Fibroblast of skin of right biceps (primary cell): ENCODE data around the gene SEMA4G.

Experiments
- DNase-seq: peaks from one replicate; pipeline ENCODE4 v3.0.0-alpha.2; 2013

SEMA4G gene

DNA sequence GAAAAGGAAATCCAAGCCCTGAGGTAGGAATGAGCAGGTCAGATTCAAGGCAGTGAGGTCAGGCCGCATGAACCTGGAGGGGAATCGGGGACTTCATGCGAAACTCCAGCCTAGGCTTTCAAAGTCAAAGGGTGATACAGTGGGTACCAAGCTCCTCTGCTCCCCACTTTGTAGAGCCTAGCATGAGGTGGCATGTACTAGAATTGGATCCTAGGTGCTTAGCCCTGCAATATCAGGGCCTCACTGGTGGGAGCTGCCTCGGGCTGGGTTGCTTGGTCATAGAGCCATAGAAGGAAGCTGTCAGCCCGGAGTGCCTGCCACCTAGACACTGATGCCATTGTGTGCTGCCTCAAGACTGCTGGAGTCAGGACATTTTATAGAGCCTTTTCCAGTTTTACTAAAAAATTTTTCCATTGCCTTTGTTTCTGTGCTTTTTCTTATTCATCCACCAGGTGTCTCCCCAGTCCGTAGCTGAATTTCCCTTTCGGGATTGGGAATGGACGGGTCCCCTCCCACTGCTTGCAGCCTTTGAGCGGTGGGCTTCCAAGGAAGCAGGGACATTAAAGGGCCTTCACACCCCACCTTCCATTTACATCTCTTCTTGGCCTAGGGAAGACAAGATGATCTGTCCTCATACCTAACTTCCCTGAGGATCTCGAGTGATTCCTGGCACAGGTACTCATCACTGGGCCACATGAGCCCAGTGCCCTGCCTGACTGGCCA is 24.8 kb downstream of the SEMA4G start:
- peak; percentile 58 for DNase-seq

DNA sequence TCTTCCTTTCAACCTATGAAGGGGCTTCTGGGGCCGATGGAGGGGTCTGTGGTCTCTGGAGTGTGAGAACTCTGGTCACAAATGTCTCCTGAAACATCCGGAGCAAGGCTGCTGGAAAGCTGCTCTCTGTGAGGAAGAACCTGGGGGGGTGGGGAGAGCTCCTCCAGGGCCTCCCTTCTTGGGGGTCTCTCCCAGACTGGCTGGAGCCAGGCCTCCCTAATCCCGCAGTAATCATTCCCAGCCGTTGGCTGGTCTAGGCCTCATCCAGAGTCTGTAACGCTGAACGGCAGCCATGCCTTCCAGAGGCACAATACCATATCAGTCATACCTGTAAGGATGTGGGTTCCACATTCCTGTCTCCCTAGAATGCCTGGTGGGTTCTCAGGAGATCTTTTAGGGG is 25.9 kb downstream of the SEMA4G start:
- peak; percentile 67 for DNase-seq

DNA sequence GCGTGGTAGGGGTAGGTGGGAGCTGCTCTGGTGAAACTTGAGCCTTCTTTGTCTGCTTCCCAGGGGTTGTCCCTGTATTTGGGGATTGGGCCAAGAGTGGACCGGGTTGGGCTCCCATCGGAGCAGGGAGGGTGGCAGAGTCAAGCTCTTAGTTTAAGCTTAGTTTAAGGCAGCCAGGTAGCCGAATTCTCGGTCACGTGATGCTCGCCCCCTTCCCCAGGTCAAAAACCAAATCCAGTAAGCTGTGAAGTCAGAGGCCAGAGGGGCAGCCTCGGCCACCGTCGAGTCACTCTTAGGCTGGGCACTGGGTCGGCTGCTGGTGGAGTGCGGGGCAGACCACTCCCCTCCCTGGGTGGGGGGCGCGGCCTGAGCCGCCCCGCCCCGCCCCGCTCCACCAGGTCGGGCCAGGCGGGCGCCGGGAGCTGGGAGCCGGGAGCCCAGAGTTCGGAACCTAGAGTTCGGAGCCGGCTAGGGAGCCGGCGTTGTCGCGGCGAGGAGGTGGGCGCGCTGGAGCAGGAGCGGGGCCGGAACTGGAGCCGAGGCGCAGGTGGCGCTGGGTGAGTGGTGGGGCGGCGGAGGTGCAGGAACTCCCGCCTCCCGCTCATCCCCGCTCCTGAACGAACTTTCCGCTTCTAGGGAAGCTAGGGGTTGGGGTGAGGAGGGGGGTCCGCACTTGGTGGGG is 27.5 kb downstream of the SEMA4G start:
- peak; percentile 13 for DNase-seq

DNA sequence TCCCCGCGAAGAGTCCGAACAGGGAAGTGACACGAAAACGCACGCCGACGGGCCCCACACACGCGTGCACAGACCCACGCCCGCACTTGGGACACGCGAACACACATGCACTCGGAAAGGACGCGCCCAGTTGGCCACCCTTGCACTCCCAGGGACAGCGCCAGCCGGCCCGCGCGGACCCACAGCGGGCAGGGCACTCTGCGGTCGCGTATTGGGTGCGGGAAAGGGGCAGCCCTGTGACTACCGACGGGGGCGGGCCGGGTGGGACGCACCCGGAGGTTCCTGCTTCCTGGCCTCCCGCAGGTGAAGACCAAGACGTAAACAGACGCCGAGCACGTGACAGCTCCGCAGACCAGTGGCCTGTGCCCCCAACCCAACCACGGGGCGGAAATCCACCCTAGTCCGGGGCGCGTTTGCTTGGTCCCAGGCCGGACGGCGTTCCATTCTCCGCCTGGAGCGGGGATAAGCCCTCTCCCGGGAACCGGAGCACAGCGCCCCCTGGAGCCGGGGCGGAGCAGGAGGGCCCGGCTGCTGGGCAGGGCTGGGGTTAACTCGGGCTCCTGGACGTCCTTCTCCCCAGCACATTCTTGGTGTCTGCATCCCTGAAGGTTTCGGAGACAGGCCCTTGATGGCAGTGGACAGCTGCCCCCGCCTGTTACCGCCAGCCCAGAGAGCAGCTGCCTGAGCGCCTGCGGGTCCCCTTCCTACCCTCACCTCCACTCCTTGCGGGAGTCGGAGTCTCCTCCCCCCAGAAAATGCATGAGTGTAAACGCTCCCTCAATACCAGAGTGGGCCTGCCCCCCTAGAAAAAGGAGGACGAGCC is 28.3 kb downstream of the SEMA4G start:
- DNase-seq = peak; percentile 77

DNA sequence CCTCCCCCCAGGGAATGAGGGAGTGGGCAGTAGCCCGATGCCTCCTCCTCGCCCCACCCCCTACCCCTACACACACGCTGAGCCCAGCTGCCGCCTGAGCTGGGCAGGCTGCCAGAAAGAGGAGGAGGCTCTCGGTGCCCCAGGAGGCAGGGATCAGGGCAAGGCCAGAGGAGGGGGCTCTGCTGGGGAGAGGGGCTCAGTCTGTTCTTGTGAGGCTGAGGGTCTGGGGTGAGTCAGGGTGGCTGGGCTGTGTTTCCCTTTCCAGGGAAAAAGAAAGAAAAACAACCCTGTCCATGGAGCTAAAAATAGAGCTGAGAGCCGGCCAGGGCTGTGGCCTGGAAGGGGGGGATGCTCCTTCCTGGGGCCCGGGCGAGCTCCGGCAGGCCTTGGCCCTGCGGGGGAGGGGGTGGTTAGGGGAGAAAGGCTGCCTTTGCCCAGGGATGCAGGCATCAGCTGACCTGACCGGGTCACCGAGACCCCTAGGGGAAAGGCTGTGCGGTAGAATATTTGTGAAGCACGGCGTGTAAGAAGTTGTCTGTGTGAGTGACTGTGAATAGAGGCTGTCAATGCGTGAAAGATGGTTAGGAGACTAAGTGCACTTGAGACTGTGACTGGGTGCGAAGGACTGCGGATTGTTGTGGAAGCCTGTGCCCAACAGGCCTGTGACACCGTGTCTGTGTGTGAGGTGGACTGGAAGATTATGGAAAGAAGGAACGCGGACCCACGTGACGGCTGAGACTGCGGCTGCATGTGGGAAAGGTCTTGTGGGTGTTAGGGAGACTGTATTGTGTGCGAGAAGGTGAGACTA is 29.1 kb downstream of the SEMA4G start:
- DNase-seq = peak; percentile 87

DNA sequence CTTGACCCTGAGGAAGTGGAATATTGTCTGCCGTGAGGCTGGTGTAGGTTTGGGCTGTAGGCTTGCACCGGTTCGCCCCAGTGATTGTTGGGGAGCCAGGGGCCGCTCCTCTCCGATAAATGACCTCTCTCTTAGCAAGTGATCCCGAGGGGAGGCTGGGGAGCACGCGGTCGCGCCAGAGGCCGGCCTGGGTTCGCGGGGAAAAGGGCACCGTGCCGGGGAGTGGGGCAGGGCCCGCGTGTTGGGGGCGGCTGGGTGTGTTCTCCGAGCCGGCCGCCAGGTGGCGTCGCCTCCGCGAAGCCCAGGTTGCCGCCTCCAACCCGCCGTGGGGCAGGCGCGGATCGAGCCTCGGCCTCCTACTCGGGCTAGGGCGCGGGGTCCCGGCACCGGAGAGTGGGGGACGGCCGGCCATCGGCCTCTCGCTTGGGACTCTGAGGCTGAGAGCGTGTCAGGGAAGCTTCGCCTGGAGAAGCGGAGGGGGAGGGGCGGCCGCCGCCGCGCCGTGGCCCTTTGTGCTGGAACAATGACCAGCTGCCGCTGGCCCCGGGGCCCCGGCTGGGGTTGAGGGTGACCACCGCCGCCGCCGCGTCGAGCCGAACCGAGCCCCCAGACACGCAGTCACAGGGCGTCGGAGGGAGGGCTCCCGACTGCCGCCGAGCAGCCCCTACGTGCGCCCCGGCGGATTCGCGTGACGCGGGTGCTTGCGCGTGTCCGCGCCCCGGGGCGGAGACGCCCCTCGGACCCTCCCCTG is 29.9 kb downstream of the SEMA4G start:
- peak; percentile 80 for DNase-seq

DNA sequence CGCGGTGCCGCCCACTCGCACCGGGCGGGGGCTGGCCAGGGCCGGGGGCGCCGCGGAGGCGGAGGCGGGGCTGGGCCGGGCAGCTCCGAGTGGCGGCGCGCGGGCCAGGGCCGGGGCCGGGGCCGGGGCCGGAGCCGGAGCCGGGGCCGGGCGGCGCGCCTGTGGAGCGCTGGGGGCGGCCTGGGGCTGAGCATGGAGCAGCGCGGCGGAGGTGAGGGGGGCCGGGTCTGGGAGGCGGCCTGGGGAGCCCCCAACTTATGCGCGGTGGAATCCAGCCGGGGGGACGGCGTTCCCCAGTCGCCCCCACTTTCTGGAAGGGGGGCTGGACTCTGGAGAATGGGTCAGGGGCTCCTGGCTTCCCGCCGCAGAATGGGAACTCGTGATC is 30.4 kb downstream of the SEMA4G start, which contains the start of gene LZTS2:
TSS of gene LZTS2 (plus strand) at position 67 of the 385 bp plus-strand sequence. CDS start 2,731 bp downstream, outside the sequence.
- no peak for DNase-seq

DNA sequence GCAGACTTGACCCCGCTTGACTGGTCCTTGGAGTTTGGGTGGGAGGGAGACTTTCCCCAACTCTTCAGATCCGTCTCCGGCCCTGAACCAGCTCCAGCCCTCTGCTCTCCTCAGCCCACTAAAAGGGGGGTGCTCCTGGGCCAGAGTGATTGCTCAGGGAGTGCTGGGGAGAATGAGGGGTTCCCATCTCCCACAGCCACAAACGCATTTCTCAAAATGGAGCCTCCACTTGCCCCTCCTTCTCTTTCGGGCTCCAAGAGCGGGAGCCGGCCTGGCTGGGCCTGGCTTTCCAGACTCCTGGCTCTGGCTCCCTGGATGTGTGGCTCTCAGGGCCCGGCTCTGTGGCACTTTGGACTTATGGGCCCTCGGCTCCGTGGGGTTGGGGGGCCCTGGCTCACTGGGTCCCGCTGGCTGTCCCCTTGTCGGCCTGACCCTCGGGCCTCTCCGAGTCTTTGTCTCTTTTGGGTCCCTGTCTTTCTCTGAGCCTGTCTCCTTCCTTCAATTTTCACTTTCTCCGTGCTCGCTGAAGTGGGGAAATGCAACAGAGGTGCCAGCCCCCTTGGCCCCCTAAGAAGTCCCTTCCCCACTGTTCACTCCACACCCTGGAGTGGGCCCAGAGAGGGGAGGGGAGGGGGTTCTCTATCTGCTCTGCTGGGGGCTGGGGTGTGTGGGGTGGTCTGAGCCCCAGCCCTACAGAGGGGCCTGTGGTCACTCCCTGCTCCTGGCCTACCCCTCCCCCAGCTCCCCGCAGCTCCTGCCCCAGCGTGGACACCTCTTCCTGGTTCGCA is 31.0 kb downstream of the SEMA4G start:
- peak; percentile 25 for DNase-seq

DNA sequence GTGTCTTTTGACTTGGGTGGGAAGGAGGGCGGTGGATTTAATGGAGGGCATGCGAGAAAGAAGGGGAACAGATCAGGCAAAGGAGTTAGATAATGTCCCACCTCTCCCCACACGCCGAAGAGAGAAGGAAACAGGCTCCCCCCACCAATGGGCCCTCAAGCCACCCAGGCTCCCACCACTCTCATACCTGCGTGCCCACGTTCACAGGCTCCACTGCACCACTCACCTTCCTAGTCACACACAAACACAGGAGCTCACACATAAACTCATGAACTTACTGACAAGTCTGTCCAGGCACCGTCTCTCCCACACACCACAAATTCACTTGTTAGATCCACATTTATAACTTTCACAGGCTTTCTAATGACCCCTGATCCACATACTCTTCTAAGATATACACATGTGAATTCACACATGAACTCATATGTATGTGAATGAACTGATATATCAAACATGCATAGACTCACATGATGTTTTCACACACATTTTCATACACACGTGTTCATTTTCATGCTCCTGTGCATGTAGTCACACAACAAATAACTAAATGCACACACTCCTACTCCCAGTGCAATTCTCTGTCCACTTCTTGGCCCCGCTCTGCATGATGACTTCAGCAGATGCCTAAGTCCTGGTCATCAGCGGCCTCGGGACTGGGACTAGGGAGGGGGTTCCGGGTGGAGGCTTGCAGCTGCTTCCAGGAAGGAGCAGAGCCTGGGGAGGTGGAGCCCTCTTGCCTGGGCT is 31.8 kb downstream of the SEMA4G start:
- peak; percentile 78 for DNase-seq

DNA sequence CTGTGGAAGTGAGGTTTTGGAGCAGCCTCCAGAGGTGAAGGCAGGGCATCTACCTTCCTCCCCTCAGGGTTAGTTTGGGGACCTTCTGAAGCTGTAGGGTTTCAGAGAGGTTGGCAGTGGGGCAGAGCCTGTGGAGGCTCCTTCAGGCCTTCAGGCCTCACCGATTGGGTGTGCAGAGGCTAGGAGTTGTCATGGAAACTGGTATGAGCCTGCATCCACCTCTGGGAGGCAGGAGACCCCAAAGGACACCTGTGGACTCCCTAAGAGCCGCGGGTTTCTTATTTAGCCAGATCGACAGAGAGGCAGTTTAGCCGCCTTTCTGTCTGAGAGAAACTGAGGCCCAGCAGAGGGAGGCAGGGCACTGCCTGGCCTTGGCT is 32.3 kb downstream of the SEMA4G start:
- no peak for DNase-seq

DNA sequence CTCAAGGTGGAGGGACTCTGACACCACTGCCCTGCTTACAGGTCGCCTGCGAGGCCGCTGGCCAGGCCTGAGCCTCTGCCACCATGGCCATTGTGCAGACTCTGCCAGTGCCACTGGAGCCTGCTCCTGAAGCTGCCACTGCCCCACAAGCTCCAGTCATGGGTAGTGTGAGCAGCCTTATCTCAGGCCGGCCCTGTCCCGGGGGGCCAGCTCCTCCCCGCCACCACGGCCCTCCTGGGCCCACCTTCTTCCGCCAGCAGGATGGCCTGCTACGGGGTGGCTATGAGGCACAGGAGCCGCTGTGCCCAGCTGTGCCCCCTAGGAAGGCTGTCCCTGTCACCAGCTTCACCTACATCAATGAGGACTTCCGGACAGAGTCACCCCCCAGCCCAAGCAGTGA is 33.2 kb downstream of the SEMA4G start:
- no peak for DNase-seq

DNA sequence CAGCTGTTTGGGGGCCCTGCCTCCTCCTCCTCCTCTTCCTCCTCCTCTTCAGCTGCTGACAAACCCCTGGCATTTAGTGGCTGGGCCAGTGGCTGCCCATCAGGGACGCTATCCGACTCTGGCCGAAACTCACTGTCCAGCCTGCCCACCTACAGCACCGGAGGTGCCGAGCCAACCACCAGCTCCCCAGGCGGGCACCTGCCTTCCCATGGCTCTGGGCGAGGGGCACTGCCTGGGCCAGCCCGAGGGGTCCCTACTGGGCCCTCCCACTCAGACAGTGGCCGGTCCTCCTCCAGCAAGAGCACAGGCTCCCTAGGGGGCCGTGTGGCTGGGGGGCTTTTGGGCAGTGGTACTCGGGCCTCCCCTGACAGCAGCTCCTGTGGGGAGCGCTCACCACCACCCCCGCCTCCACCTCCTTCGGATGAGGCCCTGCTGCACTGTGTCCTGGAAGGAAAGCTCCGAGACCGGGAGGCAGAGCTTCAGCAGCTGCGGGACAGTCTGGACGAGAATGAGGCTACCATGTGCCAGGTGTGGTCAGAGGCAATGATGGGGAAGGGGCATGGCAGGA is 34.4 kb downstream of the SEMA4G start:
- no peak for DNase-seq

DNA sequence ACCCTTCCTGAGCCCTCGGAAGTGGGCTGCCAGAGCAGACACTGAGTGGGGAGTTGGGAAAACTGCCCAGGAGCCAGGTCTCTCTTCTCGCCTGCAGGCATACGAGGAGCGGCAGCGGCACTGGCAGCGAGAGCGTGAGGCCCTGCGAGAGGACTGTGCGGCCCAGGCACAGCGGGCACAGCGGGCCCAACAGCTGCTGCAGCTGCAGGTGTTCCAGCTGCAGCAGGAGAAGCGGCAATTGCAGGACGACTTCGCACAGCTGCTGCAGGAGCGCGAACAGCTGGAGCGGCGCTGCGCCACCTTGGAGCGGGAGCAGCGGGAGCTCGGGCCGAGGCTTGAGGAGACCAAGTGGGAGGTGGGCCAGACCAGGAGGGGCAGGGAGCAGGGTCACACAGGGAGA is 36.1 kb downstream of the SEMA4G start:
- DNase-seq = no peak

DNA sequence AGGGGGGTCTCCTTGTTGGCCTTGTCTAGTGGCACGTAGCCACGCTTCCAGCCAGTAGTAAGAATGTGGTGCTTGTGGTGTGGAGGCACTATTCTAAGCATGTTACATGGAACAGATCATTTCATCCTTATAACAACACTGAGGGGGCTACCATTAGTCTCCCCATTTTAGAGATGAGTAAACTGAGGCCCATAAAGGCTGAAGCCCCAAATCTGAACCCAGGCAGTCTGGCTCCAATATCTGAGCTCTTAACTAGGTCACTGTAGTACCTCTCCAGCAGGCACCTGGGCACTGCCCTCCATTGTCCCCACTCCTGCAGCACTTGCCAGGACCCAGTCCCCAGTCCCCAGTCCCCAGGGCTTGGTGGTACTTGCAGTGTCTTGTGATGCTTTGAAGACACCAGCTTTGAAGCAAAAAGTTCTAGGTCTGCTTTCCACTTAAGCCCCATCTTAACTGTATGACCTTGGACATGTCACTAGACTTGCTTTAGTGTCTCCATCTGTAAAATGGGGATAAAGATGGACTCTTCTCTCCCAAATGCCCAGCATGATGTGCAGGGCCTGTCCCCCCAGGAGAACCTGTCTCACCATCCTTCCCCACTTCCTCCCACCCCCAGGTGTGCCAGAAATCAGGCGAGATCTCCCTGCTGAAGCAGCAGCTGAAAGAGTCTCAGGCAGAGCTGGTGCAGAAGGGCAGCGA is 36.7 kb downstream of the SEMA4G start:
- no peak for DNase-seq

DNA sequence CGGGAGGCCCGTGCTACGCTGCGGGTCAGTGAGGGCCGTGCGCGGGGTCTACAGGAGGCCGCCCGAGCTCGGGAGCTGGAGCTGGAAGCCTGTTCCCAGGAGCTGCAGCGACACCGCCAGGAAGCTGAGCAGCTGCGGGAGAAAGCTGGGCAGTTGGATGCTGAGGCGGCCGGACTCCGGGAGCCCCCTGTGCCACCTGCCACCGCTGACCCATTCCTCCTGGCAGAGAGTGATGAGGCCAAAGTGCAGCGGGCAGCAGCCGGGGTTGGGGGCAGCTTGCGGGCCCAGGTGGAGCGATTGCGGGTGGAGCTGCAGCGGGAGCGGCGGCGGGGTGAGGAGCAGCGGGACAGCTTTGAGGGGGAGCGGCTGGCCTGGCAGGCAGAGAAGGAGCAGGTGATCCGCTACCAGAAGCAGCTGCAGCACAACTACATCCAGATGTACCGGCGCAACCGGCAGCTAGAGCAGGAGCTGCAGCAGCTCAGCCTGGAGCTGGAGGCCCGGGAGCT is 37.3 kb downstream of the SEMA4G start:
- no peak for DNase-seq

DNA sequence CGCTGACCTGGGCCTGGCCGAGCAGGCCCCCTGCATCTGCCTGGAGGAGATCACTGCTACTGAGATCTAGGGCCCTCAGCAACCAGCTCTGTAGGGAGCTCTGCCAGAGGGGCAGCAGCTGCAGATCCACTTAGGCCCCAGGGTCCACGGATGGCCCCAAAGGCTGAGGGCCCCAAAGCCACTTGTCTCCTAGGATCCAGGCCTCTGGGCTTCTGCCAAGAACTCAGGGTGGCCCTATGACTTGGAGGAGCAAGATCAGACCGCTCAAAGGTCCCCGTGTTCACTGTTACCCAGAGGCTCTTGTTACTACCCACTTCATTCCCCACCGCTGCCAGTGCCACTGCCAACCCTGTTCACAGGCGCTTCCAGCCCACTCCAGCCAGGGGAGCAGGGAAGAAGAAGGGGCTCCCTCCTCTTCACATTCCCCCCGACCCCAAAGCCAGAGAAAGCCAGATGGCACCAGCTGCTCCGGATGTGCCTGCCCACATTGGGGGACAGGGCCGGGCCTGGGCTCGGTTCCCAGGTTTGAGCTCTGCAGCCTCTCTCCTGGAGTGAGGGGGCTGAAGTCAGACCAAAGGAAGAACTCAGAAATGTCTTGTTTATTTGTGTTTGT is 37.9 kb downstream of the SEMA4G start:
- DNase-seq = no peak

DNA sequence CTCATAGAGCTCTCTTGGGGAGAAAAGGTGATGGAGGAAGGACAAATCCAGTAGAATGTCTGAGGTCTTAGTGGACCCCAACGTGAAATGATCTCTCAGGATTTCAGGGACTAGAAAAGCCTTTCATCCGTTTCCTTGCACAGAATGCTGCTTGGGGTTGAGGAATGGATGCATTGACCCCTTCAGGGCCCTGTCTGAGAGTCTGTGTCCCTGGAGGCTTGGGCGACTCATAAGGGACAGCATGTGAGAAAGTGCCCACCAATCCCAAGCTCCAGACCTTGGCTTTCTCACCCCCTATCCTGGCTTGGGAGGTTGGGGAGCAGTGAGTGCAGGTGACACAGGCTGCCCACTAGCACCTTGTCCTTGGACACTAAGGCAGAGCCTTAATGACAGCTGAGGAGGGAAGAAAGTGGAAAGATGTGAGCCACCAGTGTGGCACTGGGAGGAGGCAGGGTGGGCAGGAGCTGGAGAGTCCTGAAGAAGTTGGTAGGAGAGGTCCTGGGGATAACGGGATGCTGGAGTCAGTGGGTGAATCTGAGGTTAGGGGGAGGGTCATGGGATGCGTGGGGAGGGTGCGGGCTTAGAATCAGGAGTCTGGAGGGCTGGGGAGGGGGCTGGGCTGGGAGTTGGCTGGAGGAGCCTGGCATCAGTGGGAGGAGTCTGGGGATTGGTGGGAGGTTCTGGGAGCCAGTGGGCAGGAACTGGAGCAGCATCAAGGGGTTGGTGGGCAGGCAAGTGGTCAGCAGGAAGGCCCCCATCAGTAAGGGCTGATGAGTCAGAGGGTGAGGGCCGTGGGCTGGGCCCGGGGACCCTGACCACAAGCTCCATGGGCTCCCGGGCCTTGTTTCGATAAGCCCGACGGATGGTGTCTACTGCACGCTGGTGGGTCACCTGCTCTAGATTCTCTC is 38.9 kb downstream of the SEMA4G start:
- no peak for DNase-seq
